Measurements from ENCODE around the gene PCDH9.

PCDH9 gene

GRCh38 chr13:66977161-66977560 lies 253.0 kb downstream of the PCDH9 start:
- no peak for DNase-seq (ENCODE audit: low read depth in 1 of 2, low spot score in 1 of 2)
- no peak overlapping the region for H3K4me3 ChIP-seq (replicated peaks; ENCODE audit: insufficient read depth, low read length)
- H3K27me3 ChIP-seq (ENCODE audit: insufficient read depth, poor library complexity, severe bottlenecking): no peaks in the 10 kb centered on the region
- no peak overlapping the region for H3K27ac ChIP-seq (replicated peaks)
- TF ChIP-seq POLR2AphosphoS5 (IDR thresholded peaks at IDR 0.05; ENCODE audit: low read depth) (no peak), SPI1 (IDR thresholded peaks at IDR 0.05; ENCODE audit: borderline replicate concordance, low read depth) (no peak), GABPA (IDR thresholded peaks at IDR 0.05; ENCODE audit: low read depth) (no peak), CTCF (IDR thresholded peaks at IDR 0.05; ENCODE audit: insufficient read depth, low read length) (no peak)
- TF ChIP-seq, protein P1, sequence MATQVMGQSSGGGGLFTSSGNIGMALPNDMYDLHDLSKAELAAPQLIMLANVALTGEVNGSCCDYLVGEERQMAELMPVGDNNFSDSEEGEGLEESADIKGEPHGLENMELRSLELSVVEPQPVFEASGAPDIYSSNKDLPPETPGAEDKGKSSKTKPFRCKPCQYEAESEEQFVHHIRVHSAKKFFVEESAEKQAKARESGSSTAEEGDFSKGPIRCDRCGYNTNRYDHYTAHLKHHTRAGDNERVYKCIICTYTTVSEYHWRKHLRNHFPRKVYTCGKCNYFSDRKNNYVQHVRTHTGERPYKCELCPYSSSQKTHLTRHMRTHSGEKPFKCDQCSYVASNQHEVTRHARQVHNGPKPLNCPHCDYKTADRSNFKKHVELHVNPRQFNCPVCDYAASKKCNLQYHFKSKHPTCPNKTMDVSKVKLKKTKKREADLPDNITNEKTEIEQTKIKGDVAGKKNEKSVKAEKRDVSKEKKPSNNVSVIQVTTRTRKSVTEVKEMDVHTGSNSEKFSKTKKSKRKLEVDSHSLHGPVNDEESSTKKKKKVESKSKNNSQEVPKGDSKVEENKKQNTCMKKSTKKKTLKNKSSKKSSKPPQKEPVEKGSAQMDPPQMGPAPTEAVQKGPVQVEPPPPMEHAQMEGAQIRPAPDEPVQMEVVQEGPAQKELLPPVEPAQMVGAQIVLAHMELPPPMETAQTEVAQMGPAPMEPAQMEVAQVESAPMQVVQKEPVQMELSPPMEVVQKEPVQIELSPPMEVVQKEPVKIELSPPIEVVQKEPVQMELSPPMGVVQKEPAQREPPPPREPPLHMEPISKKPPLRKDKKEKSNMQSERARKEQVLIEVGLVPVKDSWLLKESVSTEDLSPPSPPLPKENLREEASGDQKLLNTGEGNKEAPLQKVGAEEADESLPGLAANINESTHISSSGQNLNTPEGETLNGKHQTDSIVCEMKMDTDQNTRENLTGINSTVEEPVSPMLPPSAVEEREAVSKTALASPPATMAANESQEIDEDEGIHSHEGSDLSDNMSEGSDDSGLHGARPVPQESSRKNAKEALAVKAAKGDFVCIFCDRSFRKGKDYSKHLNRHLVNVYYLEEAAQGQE (IDR thresholded peaks at IDR 0.05; ENCODE audit: insufficient replicate concordance, low read depth): no peak

DNA sequence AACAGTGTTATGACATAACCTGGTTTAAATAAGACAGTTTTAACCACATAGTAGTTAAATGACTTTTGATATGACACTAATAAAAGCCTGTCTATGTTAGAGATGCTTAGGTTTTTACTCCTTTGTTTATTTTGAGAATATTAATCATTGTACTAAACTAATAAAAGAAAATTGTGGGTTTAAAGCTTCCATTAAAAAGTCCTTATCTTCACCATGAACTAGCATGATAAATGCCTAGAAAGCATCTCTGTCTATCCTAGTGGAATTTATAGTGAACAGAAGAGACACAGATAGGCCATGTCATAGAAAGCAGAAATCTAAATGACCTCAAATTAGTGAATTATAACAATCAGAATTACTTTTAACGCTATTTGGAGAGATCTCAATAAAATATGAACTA lies 255.2 kb downstream of the PCDH9 start:
- TF ChIP-seq, protein P1 (IDR thresholded peaks at IDR 0.05; ENCODE audit: insufficient replicate concordance, low read depth): no peak
- no peak for TF ChIP-seq GABPA (IDR thresholded peaks at IDR 0.05; ENCODE audit: low read depth)
- TF ChIP-seq POLR2AphosphoS5 (IDR thresholded peaks at IDR 0.05; ENCODE audit: low read depth): no peak
- TF ChIP-seq SPI1 (IDR thresholded peaks at IDR 0.05; ENCODE audit: borderline replicate concordance, low read depth): no peak
- TF ChIP-seq CTCF (IDR thresholded peaks at IDR 0.05; ENCODE audit: insufficient read depth, low read length): no peak
- no peak overlapping the region for H3K27ac ChIP-seq (replicated peaks)
- no peaks in the 10 kb centered on the region for H3K27me3 ChIP-seq (ENCODE audit: insufficient read depth, poor library complexity, severe bottlenecking)
- DNase-seq (ENCODE audit: low read depth in 1 of 2, low spot score in 1 of 2): no peak
- no peak overlapping the region for H3K4me3 ChIP-seq (replicated peaks; ENCODE audit: insufficient read depth, low read length)

- no peaks in the 10 kb centered on the region for H3K27me3 ChIP-seq (ENCODE audit: insufficient read depth, poor library complexity, severe bottlenecking)
- H3K4me3 ChIP-seq (replicated peaks; ENCODE audit: insufficient read depth, low read length): no peak overlapping the region
- DNase-seq (ENCODE audit: low read depth in 1 of 2, low spot score in 1 of 2): no peak
- H3K27ac ChIP-seq (replicated peaks): no peak overlapping the region
- no peak for TF ChIP-seq GABPA (IDR thresholded peaks at IDR 0.05; ENCODE audit: low read depth)
- no peak for TF ChIP-seq CTCF (IDR thresholded peaks at IDR 0.05; ENCODE audit: insufficient read depth, low read length)
- no peak for TF ChIP-seq POLR2AphosphoS5 (IDR thresholded peaks at IDR 0.05; ENCODE audit: low read depth)
- TF ChIP-seq, protein P1 (IDR thresholded peaks at IDR 0.05; ENCODE audit: insufficient replicate concordance, low read depth): no peak
- no peak for TF ChIP-seq SPI1 (IDR thresholded peaks at IDR 0.05; ENCODE audit: borderline replicate concordance, low read depth)
Measured at GRCh38 chr13:66974174-66974573, 256.0 kb downstream of the PCDH9 start.
